ENCODE measurements around the gene CLDN10. TPM values are rescaled to one million over a fixed set of nuclear protein-coding genes. Genes with fewer than 3 reads are reported as not detected.
A peak's percentile ranks its signal among the peaks of the same experiment; 100 is the strongest.

The CLDN10 gene
- total RNA-seq, 3 donors from 2014 or later: 0.64 to 2.0 (median 1.0) TPM

DNA sequence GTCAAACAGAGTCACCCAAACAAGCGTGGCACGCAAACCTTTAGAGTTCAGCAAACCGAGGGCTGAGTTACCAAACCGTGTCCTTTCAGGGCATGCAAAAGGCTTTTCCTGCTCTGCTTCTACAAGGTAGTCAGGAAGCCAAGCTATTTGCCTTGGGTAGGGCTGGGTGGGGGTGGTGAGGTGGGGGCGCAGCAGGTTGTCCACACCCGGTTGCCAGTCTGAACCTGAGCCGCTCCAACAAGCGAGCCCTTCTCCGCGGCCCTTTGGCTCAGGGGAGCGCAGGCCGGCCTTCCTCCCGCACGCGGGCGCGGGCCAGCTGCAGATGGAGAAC is 347 bp upstream of the CLDN10 start:
- no peak for DNase-seq (ENCODE audit: low spot score in 2 of 2)
- TF ChIP-seq, protein P1, sequence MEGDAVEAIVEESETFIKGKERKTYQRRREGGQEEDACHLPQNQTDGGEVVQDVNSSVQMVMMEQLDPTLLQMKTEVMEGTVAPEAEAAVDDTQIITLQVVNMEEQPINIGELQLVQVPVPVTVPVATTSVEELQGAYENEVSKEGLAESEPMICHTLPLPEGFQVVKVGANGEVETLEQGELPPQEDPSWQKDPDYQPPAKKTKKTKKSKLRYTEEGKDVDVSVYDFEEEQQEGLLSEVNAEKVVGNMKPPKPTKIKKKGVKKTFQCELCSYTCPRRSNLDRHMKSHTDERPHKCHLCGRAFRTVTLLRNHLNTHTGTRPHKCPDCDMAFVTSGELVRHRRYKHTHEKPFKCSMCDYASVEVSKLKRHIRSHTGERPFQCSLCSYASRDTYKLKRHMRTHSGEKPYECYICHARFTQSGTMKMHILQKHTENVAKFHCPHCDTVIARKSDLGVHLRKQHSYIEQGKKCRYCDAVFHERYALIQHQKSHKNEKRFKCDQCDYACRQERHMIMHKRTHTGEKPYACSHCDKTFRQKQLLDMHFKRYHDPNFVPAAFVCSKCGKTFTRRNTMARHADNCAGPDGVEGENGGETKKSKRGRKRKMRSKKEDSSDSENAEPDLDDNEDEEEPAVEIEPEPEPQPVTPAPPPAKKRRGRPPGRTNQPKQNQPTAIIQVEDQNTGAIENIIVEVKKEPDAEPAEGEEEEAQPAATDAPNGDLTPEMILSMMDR (IDR thresholded peaks at IDR 0.05): no peak
- TF ChIP-seq POLR2A (IDR thresholded peaks at IDR 0.05): no peak
- peak overlapping the region in 1 of 3 donors; percentile 26 for H3K4me3 ChIP-seq
- H3K36me3 ChIP-seq: peaks cover 3% of the 10 kb centered on the region
- H3K9me3 ChIP-seq: no peaks in the 10 kb centered on the region
- no peaks in the 10 kb centered on the region for H3K4me1 ChIP-seq
- H3K27ac ChIP-seq: no peak overlapping the region
- intact Hi-C loops (cut with DNase I; ENCODE audit: low total_unique reads): no loop called here
- H3K27me3 ChIP-seq: peaks cover 3 to 61% of the 10 kb centered on the region in 2 donors

DNA sequence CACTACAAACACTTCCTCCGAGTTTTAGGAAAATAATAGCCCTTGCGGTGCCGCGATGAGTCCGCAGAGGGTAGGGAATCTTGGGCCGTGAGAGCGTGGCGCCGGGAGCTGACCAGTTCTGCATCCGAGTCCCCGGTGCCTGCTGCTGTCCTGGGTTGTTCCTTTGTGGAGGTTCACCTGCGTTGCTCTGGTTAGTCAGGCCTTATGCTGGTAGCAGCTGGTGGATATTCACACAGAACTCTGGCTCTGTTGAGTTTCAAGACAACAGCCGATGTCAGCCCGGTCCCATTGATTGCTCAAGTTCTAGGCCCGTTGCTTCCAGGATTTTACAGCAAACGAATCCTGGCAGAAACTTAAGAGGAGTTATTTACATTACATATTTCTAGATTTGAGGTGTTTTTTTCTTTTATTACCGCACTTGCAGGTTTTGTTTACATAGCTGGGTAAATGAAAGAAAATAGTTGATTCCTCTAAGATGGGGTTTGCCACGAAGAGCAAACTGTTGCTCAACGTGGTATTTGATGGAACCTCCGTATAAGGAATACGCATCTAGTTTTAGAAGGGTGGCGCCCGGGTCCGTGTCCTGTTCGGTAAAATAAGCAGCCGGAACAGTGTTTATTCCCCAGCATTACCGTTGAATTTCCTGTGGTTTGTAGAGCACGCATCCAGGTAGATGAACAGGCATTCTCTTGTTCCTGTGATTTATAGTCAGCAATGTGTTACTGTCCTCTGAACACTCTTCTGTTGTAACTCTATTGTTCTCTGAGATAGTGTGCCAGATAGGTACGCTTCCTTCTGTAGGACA is 1.3 kb downstream of the CLDN10 start:
- intact Hi-C loops (cut with DNase I; ENCODE audit: low total_unique reads): no loop called here
- no peak for DNase-seq (ENCODE audit: low spot score in 2 of 2)
- Histone ChIP-seq H3K4me1 (no peaks in the 10 kb centered on the region), H3K9me3 (no peaks in the 10 kb centered on the region), H3K36me3 (peaks cover 3% of the 10 kb centered on the region), H3K27me3 (peaks cover 3 to 62% of the 10 kb centered on the region in 2 donors), H3K4me3 (peak overlapping the region in 2 of 3 donors; percentile 3 to 12), H3K27ac (no peak overlapping the region)
- no peak for TF ChIP-seq POLR2AphosphoS5 (IDR thresholded peaks at IDR 0.05)
- TF ChIP-seq POLR2A (IDR thresholded peaks at IDR 0.05): no peak
- TF ChIP-seq, protein P1 (IDR thresholded peaks at IDR 0.05): no peak

DNA sequence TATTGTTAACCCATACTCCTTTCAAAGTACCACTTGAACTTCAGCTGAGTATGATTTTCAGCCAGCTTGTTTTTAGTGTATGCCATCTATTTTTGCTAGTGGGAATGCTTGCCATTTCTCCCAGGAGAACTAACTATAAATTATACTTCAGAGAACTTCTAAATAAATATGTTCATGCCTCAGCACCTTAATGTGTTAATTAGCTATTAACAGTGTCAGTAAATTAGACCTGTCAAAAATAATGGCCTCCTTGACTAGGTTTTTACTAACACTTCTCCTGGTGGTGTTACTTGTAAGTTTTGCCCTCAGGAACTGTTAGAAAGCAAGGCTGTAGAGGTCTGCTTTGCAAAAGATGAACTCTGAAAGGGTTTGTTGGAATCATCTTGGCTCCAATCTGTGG is 4.5 kb downstream of the CLDN10 start:
- DNase-seq (ENCODE audit: low spot score in 2 of 2): no peak
- Histone ChIP-seq H3K9me3 (no peaks in the 10 kb centered on the region), H3K27ac (no peak overlapping the region), H3K4me1 (no peaks in the 10 kb centered on the region), H3K27me3 (peaks cover 3 to 42% of the 10 kb centered on the region in 2 donors), H3K4me3 (no peak overlapping the region), H3K36me3 (peaks cover 3% of the 10 kb centered on the region)
- intact Hi-C loops (cut with DNase I; ENCODE audit: low total_unique reads): no loop called here
- no peak for TF ChIP-seq POLR2A (IDR thresholded peaks at IDR 0.05)
- TF ChIP-seq, protein P1 (IDR thresholded peaks at IDR 0.05): no peak
- TF ChIP-seq POLR2AphosphoS5 (IDR thresholded peaks at IDR 0.05): no peak

DNA sequence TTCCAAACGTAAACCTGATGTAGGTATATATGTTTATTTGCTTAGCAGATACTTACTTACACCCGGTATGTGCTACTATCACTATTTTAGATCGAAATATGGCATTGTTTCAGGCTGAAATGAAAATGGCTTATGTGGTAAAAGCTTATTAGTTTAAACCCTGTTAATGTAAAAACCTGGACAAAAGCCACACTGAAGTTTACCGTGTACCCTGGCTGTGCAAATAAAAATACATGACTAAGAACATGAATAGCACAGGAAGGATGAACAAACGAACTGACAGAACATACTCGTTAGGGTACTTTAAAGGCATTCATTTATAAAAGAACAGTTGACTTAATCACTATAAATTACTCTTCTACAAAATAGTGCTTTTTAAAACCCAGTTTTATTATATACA is 6.6 kb downstream of the CLDN10 start:
- no peak overlapping the region for H3K27ac ChIP-seq
- DNase-seq (ENCODE audit: low spot score in 2 of 2): no peak
- no peaks in the 10 kb centered on the region for H3K9me3 ChIP-seq
- H3K36me3 ChIP-seq: peaks cover 3% of the 10 kb centered on the region
- H3K4me1 ChIP-seq: no peaks in the 10 kb centered on the region
- no peak overlapping the region for H3K4me3 ChIP-seq
- TF ChIP-seq POLR2AphosphoS5 (IDR thresholded peaks at IDR 0.05) (no peak), POLR2A (IDR thresholded peaks at IDR 0.05) (no peak)
- TF ChIP-seq, protein P1 (IDR thresholded peaks at IDR 0.05): no peak
- intact Hi-C loops (cut with DNase I; ENCODE audit: low total_unique reads): no loop called here
- H3K27me3 ChIP-seq: peaks cover 0 to 21% of the 10 kb centered on the region in 2 donors

DNA sequence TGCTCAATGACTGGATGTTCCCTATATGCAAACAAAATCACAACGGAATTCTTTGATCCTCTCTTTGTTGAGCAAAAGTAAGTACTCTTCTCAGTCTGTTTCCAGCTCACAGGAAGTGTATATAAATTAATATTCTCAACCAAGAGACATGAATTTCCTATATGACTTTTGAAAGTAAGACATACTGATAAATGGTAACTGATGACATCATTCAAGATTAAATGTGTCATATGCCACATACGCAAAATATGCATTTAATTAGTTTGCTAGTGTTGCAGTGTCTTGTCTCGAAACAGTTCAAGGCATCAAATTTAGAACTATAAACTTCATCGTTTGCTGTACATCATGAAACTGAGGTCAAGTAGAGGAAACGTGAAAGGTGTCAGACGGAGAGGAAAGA is 7.9 kb downstream of the CLDN10 start:
- intact Hi-C loops (cut with DNase I; ENCODE audit: low total_unique reads): no loop called here
- H3K4me3 ChIP-seq: no peak overlapping the region
- TF ChIP-seq, protein P1 (IDR thresholded peaks at IDR 0.05): no peak
- TF ChIP-seq POLR2A (IDR thresholded peaks at IDR 0.05) (no peak), POLR2AphosphoS5 (IDR thresholded peaks at IDR 0.05) (no peak)
- H3K27ac ChIP-seq: no peak overlapping the region
- no peaks in the 10 kb centered on the region for H3K9me3 ChIP-seq
- no peaks in the 10 kb centered on the region for H3K4me1 ChIP-seq
- DNase-seq (ENCODE audit: low spot score in 2 of 2): no peak
- peaks cover 3% of the 10 kb centered on the region for H3K36me3 ChIP-seq
- peaks cover 0 to 10% of the 10 kb centered on the region in 2 donors for H3K27me3 ChIP-seq
